Astrocyte of the hippocampus (primary cell): ENCODE results near the gene RAB6B.

ENCODE experiments used
- DNase-seq: peaks from one replicate; pipeline ENCODE4 v3.0.0; 2011; ENCODE audit warnings: low read depth, low spot score

Gene RAB6B

GRCh38 chr3:133881939-133882825 lies 13.5 kb downstream of the RAB6B start:
- no peak for DNase-seq

DNA sequence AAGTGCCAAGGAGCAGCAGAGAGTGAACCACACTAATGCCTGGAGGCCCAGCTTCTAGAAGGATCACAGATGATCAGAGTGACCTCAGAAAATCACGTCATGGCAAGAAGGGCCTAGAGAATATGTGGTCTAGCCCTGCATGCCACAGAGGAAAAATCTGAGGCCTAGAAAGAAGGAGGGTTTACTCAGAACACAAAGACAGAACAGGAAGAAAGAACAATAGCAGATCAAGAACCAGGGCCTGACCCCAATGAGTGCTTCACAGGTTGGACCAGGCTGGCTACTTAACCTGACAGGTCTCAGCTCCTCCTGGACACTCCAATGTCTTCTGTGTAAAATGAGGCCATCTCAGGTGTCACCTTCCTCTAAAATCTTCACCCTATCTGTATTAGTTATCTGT lies 14.2 kb downstream of the RAB6B start:
- no peak for DNase-seq

- no peak for DNase-seq
Measured at GRCh38 chr3:133880886-133881455, 14.7 kb downstream of the RAB6B start.

DNA sequence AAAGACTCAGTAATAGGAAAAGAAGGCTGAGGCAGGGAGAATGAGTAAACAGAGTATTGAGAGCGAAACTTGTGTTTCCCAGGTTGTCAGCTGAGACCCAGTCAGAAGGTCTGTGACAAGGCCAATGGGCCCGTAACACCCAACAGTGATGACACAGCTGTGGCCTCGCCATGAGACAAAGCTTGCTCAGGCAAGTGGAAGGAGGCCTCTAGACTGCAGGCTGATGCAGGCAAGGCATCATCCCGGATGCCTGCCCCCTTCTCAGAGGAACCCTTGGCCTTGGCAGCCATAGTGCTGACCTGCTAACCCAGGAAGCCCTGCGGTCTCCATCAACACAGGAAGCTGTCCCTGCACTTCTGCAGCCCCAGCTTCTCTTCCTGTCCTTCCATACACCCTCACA lies 15.4 kb downstream of the RAB6B start:
- no peak for DNase-seq

DNA sequence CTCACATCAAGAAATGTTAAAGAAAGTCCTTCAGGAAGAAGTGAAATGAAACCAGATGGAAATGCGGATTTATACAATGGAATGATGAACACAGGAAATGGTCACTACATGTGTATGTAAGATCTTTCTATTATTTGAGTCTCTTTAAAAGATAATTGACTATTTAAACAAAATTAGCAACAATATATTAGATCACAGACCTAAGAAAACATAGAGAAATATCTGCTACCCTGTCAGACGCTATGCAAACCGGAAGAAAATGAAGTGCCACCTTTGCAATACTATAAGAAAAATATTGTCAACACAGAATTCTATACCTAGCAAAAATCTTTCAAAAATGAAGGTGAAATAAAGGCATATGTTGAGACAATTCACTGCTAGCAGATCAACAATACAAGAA lies 17.2 kb downstream of the RAB6B start:
- DNase-seq = no peak

DNA sequence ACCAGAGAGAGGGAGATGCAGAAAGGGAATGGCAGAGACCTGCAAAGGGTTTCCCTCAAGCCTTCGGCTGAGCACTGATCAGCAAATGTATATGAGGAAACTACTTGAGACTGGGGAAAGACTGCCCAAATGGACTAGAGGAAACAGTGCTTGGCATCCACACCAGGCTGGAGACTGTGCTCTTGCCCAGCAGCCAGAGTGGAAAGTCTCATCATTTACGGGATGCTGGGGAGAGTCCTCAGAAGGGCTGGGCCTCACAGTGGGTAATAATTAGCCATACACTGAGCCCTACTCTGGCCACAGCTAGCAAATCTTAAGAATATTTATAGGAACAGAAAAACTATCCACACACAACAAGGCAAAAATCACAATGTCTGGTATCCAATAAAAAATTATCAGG lies 18.5 kb downstream of the RAB6B start:
- no peak for DNase-seq

GRCh38 chr3:133874761-133875438 lies 20.8 kb downstream of the RAB6B start:
- no peak for DNase-seq

- no peak for DNase-seq
Measured at GRCh38 chr3:133874344-133874743, 21.3 kb downstream of the RAB6B start.

- DNase-seq = no peak
Measured at GRCh38 chr3:133872781-133873180, 22.9 kb downstream of the RAB6B start.

GRCh38 chr3:133872161-133872560 lies 23.5 kb downstream of the RAB6B start:
- peak; percentile 10 for DNase-seq

DNA sequence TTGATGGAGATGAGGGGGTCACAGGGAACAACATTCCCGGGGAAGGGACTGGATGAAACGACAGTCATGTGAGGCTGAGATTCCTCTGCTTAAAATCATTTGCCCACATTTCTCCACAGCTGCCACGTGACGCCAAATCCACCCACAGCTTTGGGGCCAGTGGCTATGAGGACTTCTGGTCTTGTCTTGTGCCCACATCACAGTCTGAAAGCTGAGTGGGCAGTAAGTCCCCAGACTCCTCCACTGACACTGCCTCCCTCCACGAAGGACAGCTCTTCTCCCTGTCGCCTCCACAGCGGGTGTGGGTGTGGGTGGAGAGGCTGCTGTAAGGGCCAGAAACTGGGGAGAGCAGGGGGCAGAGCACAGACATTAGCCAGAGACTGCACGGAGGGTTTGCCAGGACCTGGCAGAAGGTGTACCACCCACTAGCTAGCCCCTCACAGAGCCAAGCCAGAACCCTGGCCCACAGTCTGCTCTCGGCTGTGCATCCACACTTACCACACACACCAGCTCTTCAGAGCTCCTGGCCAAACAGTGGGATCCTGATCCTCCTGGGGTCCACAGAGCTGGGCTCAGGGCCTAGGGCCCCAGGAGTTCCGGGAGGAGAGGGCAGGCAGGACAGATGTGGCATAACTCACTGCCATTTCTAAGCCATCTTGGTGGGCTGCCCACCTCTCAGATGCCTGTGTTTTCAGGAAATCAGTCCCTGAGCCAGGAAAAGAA lies 24.2 kb downstream of the RAB6B start:
- DNase-seq = no peak

- DNase-seq = no peak
Measured at GRCh38 chr3:133870822-133871221, 24.9 kb downstream of the RAB6B start.

GRCh38 chr3:133869586-133869985 lies 26.1 kb downstream of the RAB6B start:
- no peak for DNase-seq

GRCh38 chr3:133868758-133869475 lies 26.8 kb downstream of the RAB6B start:
- DNase-seq = no peak

DNA sequence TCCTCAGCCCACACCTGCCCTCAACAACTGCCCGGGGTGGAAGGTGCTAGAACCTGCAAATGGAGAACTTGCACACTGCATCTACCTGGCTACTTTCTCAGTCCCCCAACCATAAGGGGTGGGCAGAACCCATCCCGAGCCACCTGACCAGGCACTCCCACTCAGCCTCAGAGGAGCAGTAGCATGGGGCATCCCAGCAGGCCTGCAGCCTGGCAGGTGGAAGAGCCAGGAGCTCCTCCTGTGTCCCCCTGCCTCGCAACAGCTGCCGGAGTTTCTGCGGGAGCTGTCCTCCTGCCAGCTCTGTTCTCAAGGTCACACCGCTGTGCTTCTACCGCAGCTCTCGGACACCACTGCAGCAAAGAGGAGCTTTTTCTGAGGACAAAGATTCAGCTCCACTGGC lies 27.5 kb downstream of the RAB6B start:
- no peak for DNase-seq

- DNase-seq = no peak
Measured at GRCh38 chr3:133866141-133866540, 29.5 kb downstream of the RAB6B start.

DNA sequence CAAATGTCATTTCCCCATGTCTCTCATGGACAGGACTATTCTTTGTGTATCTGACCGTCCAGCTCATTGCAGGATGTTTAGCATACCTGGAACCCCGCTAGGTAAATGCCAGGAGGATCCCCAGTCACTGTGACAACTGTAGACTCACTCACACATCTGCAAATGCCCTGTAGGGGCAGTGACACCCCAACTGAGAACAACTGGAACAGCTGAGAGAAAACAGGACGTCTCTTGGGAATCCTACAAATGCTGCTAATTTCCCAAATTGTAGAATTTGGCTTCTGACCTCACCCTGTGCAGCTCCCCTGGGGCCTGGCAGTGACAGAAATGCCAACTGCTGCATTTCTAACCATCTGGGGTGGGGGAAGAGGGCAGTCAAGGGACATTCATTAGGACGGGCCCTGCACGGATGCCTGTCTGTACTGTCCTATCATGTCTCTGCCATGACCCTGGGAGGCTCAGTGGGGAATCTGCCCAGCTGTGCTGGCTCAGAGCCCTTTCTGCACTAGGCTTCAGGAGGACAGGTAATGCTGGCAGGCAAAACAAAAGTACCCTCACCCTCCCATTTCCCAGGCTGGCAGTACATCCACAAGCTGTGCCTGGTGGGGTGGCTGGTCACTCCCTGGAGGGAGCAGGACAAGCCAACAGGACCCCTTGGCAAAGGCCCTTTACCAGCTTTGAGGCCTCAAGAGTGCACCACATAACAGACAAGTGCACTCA lies 30.4 kb downstream of the RAB6B start:
- no peak for DNase-seq

DNA sequence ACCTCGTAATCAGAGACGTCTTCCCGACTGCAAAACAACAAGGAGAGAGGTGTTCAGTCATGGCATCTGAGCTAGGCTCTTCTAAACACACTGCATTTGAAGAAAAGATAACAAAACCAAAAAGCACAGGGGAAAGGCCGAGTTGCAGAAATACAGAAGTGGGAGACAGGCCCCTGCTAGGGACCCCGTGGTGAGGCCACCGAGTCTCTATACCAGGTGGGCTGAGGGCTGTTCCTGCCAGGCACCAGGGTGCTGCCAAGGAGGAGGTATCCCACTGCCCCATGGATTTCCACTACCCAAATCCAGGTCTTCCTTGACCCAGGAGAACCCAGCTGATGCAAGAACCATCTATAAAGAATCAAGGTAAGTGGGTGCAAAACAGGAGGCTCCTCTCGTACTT lies 31.1 kb downstream of the RAB6B start:
- DNase-seq = no peak

- DNase-seq = no peak
Measured at GRCh38 chr3:133863911-133864310, 31.8 kb downstream of the RAB6B start.

DNA sequence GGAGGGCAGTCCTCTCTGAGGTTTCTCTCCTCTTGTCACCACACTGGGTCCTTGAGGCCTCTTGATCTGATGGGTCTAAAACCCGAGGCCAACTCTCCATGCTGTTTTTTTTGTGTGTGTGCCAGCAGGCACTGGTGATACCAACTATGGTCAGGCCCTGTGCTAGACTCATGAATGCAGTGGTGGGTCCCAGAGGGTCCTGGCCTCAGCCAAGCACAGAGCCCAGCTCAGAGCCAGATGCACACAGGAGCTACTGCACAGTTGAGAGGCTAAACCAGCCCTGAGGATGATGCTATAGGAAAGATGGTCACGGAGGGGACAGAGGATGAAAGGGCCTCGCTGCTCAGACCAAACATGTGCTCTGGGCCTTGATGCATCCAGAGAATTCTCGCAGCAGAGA lies 33.5 kb downstream of the RAB6B start:
- no peak for DNase-seq

- no peak for DNase-seq
Measured at GRCh38 chr3:133860519-133860918, 35.2 kb downstream of the RAB6B start.
